KG1 (cell line): ENCODE measurements around the gene POLR2F.

Experiments
- DNase-seq: peaks from one replicate; lab custom pipeline; 2025; lab: John Stamatoyannopoulos, UW

Gene POLR2F

GRCh38 chr22:38006906-38007305 is 53.4 kb downstream of the POLR2F start:
- DNase-seq: no peak

- no peak for DNase-seq
Measured at GRCh38 chr22:38007330-38007902, 53.9 kb downstream of the POLR2F start.

GRCh38 chr22:38009000-38009806 is 55.7 kb downstream of the POLR2F start:
- DNase-seq: peak; percentile 26

GRCh38 chr22:38012604-38013072 is 59.1 kb downstream of the POLR2F start:
- DNase-seq: no peak

- no peak for DNase-seq
Measured at GRCh38 chr22:38014083-38014482, 60.6 kb downstream of the POLR2F start.

GRCh38 chr22:38016182-38017151 is 63.0 kb downstream of the POLR2F start:
- DNase-seq: no peak

GRCh38 chr22:38017272-38017920 is 63.9 kb downstream of the POLR2F start:
- DNase-seq: no peak

- no peak for DNase-seq
Measured at GRCh38 chr22:38017939-38018885, 64.7 kb downstream of the POLR2F start.
